GM12878 (cell line): ENCODE results near the gene SYMPK. TPM values are rescaled to one million over a fixed set of nuclear protein-coding genes. Genes with fewer than 3 reads are reported as not detected.
A peak's percentile ranks its signal among the peaks of the same experiment; 100 is the strongest.

ENCODE experiments used
- ATAC-seq: fragments of 200-7000 bp; cut with Tn5 transposase; 3 replicates; pipeline ENCODE4 v1.9.1; 2020; ENCODE audit warnings: mild to moderate bottlenecking, moderate library complexity
- BruUV-seq: library from RNA; stranded (reverse); fragments of 400-500 nt; replicated peaks from 2 replicates; lab custom pipeline; 2021; lab: Mats Ljungman, UMichigan
- CTCF ChIA-PET: fragments of 300-600 bp; sonication (Branson Sonifier 250); formaldehyde crosslinking; extraction: SDS; loops from one replicate; lab custom pipeline; 2021; ENCODE audit warnings: inconsistent platforms; lab: Yijun Ruan, JAX
- POLR2A ChIA-PET: fragments of 350-600 bp; formaldehyde crosslinking; extraction: SDS; loops from one replicate; lab custom pipeline; 2021; ENCODE audit warnings: inconsistent platforms; lab: Charles Lee
- RAD21 ChIA-PET: fragments of 300-600 bp; sonication (Branson Sonifier 250); formaldehyde crosslinking; loops from one replicate; lab custom pipeline; 2023; ENCODE audit warnings: antibody characterized with exemption; ENCODE audit not compliant: unreplicated experiment; lab: Charles Lee
- SMC1A ChIA-PET: fragments of 300-600 bp; sonication (Branson Sonifier 250); formaldehyde crosslinking; loops from one replicate; lab custom pipeline; 2023; ENCODE audit not compliant: unreplicated experiment, uncharacterized antibody; lab: Charles Lee
- DNase-seq: peaks from one replicate; pipeline ENCODE4 v3.0.0-alpha.2; 2011; ENCODE audit warnings: low read depth, low spot score
- FAIRE-seq: peaks from 3 replicates; lab custom pipeline; 2011; peaks lifted over from hg19 to GRCh38; lab: Jason Lieb, UNC
- H2AFZ ChIP-seq: 2 replicates; pipeline ENCODE4 v1.6.0; 2011; ENCODE audit warnings: low read depth, low read length, control low read depth; ENCODE audit not compliant: control insufficient read depth
- H3K27ac ChIP-seq: 2 replicates; pipeline ENCODE4 v1.5.1; 2011; ENCODE audit warnings: control low read depth; ENCODE audit not compliant: control insufficient read depth, insufficient read depth
- H3K27me3 ChIP-seq, 2 experiments: replicated peaks in 1 of 2; 2 replicates each; pipeline versions ENCODE4 v1.6.0 to v1.6.1; 2011; ENCODE audit warnings: low read length in 1 of 2; ENCODE audit not compliant: control insufficient read depth in 2 of 2, insufficient read depth in 2 of 2
- H3K36me3 ChIP-seq, 2 experiments: 2 replicates each; pipeline ENCODE4 v1.5.1; 2011; ENCODE audit warnings: low read length in 1 of 2; ENCODE audit not compliant: control insufficient read depth in 2 of 2, insufficient read depth in 2 of 2
- H3K4me1 ChIP-seq: 2 replicates; pipeline ENCODE4 v1.6.1; 2011; ENCODE audit warnings: mild to moderate bottlenecking, low read length, moderate library complexity, mixed read lengths; ENCODE audit not compliant: control insufficient read depth, insufficient read depth
- H3K4me2 ChIP-seq: 2 replicates; pipeline ENCODE4 v1.6.0; 2011; ENCODE audit warnings: control low read depth; ENCODE audit not compliant: control insufficient read depth, insufficient read depth
- H3K4me3 ChIP-seq: fragments of 200-600 bp; sonication (generic); 2 replicates; pipeline ENCODE4 v1.5.1; 2016
- H3K79me2 ChIP-seq: 2 replicates; pipeline ENCODE4 v1.6.0; 2011; ENCODE audit warnings: low read length; ENCODE audit not compliant: control insufficient read depth, insufficient read depth
- H3K9ac ChIP-seq: 2 replicates; pipeline ENCODE4 v1.8.0; 2011; ENCODE audit warnings: low read length, control low read depth, mixed read lengths; ENCODE audit not compliant: control insufficient read depth, insufficient read depth
- H3K9me3 ChIP-seq: replicated peaks from 3 replicates; pipeline ENCODE4 v1.5.1; 2011; ENCODE audit warnings: mild to moderate bottlenecking, low read length; ENCODE audit not compliant: control insufficient read depth, insufficient read depth
- H4K20me1 ChIP-seq: 2 replicates; pipeline ENCODE4 v1.6.0; 2011; ENCODE audit not compliant: control insufficient read depth, insufficient read depth
- BACH1 ChIP-seq: fragments of 450-650 bp; IDR thresholded peaks from 2 replicates; pipeline ENCODE4 v1.6.1; 2017; ENCODE audit warnings: mild to moderate bottlenecking, borderline replicate concordance
- BHLHE40 ChIP-seq, 2 experiments: fragments of 450-650 bp in 1 of 2; IDR thresholded peaks; 2 replicates each; pipeline ENCODE4 v1.6.1; 2011 to 2017; ENCODE audit warnings: low read depth in 2 of 2, borderline replicate concordance in 1 of 2, improper control_type of control experiment in 1 of 2, low read length in 1 of 2, mild to moderate bottlenecking in 1 of 2
- CBX5 ChIP-seq: sonication (generic); IDR thresholded peaks from 2 replicates; pipeline ENCODE4 v1.6.1; 2016; ENCODE audit warnings: low read depth, moderate library complexity, mild to moderate bottlenecking, inconsistent platforms
- CREB1 ChIP-seq: IDR thresholded peaks from 2 replicates; pipeline ENCODE4 v1.6.1; 2012; ENCODE audit warnings: low read depth, mild to moderate bottlenecking, inconsistent platforms
- CTCF ChIP-seq, 3 experiments: IDR thresholded peaks in 2 of 3; conservative IDR thresholded peaks in 1 of 3; 2 replicates each; pipeline ENCODE4 v1.5.1; 2011; ENCODE audit warnings: low read depth in 3 of 3, low read length in 3 of 3, mild to moderate bottlenecking in 3 of 3, control low read depth in 2 of 3, moderate library complexity in 2 of 3, inconsistent platforms in 1 of 3, mixed read lengths in 1 of 3; ENCODE audit not compliant: control insufficient read depth in 2 of 3, insufficient read depth in 1 of 3; ENCODE audit errors: extremely low read depth in 1 of 3
- EZH2 ChIP-seq: IDR thresholded peaks from 2 replicates; pipeline ENCODE4 v1.6.1; 2012; ENCODE audit warnings: low read depth, mild to moderate bottlenecking, control low read depth, inconsistent platforms, low read length, borderline replicate concordance; ENCODE audit not compliant: control insufficient read depth
- GATAD2B ChIP-seq: fragments of 450-650 bp; conservative IDR thresholded peaks from 2 replicates; pipeline ENCODE4 v1.6.1; 2017; ENCODE audit warnings: low read depth, mild to moderate bottlenecking, moderate library complexity
- IKZF1 ChIP-seq: fragments of 450-650 bp; conservative IDR thresholded peaks from 2 replicates; pipeline ENCODE4 v1.6.1; 2017; ENCODE audit warnings: antibody characterized with exemption, mild to moderate bottlenecking
- KLF5 ChIP-seq: fragments of 450-650 bp; IDR thresholded peaks from 2 replicates; pipeline ENCODE4 v1.6.1; 2014; ENCODE audit warnings: mild to moderate bottlenecking; ENCODE audit not compliant: partially characterized antibody
- MTA3 ChIP-seq: IDR thresholded peaks from 2 replicates; pipeline ENCODE4 v1.6.1; 2012; ENCODE audit warnings: low read length, inconsistent platforms, borderline replicate concordance
- NFXL1 ChIP-seq: fragments of 450-650 bp; IDR thresholded peaks from 2 replicates; pipeline ENCODE4 v1.6.1; 2017; ENCODE audit warnings: antibody characterized with exemption, mild to moderate bottlenecking, borderline replicate concordance
- POLR2A ChIP-seq: IDR thresholded peaks from 2 replicates; pipeline ENCODE4 v1.6.1; 2011; ENCODE audit warnings: low read depth, mild to moderate bottlenecking, low read length
- POLR2AphosphoS5 ChIP-seq: IDR thresholded peaks from 2 replicates; pipeline ENCODE4 v1.6.1; 2011; ENCODE audit warnings: mild to moderate bottlenecking, low read length, inconsistent platforms
- SPI1 ChIP-seq: IDR thresholded peaks from 2 replicates; pipeline ENCODE4 v1.6.1; 2011; ENCODE audit warnings: low read depth, mild to moderate bottlenecking, low read length, moderate library complexity, borderline replicate concordance; ENCODE audit not compliant: insufficient read depth
- SUPT20H ChIP-seq: IDR thresholded peaks from 2 replicates; pipeline ENCODE4 v1.6.1; 2011; ENCODE audit warnings: low read depth, mild to moderate bottlenecking, low read length, moderate library complexity, borderline replicate concordance; ENCODE audit not compliant: control insufficient read depth
- TBL1XR1 ChIP-seq: IDR thresholded peaks from 2 replicates; pipeline ENCODE4 v1.6.1; 2012; ENCODE audit warnings: low read depth, low read length, improper control_type of control experiment
- TCF7 ChIP-seq: IDR thresholded peaks from 2 replicates; pipeline ENCODE4 v1.6.1; 2014; ENCODE audit warnings: antibody characterized with exemption, borderline replicate concordance
- ZBTB33 ChIP-seq: fragments of 450-650 bp; IDR thresholded peaks from 2 replicates; pipeline ENCODE4 v1.6.1; 2017; ENCODE audit warnings: mild to moderate bottlenecking
- ZNF622 ChIP-seq: fragments of 450-650 bp; IDR thresholded peaks from 2 replicates; pipeline ENCODE4 v1.6.1; 2017; ENCODE audit warnings: mild to moderate bottlenecking, inconsistent platforms
- WGBS: methylation state at CpG from one replicate; pipeline ENCODE4 v1.1.6; 2016; ENCODE audit warnings: low lambda C conversion rate; ENCODE audit not compliant: insufficient replicate concordance, insufficient coverage; ENCODE audit errors: missing lambda C conversion rate; 5-methylcytosine and 5-hydroxymethylcytosine counted together
- in situ Hi-C: fragments of 300-500 bp; cut with MboI; formaldehyde crosslinking; loops from 9 replicates; pipeline ENCODE4 v1.14.3; 2018; ENCODE audit warnings: mixed read lengths
- intact Hi-C: fragments of 100-400 bp; cut with micrococcal nuclease; formaldehyde crosslinking; loops from one replicate; pipeline ENCODE4 v1.14.2; 2022; ENCODE audit not compliant: unreplicated experiment
- polyA plus RNA-seq, 11 experiments: library from polyadenylated mRNA; depleted of rRNA in 4 of 11; unstranded in 6 of 11; stranded (reverse) in 5 of 11; fragments of >200 nt; fragmentation: Nextera tagmentation in 4 of 11; fragmentation: Illumina TruSeq in 1 of 11; extraction: Ambion mirVana in 4 of 11; extraction: Trizol in 1 of 11; gene quantifications; 1 replicate in 1 of 11; 2 replicates in 10 of 11; pipeline versions ENCODE4 v1.2.1 to v1.2.3, GENCODE V29; 2011 to 2016; ENCODE audit warnings: inconsistent platforms in 2 of 11, missing spikeins in 2 of 11, low read depth in 1 of 11
- total RNA-seq, 4 experiments: library from RNA; depleted of rRNA in 3 of 4; stranded (reverse); fragments of >200 nt in 3 of 4; fragmentation: Illumina TruSeq in 1 of 4; extraction: Trizol in 1 of 4; gene quantifications; 2 replicates each; pipeline versions ENCODE4 v1.2.1 to v1.2.3, GENCODE V29; 2013 to 2021

The SYMPK gene
- total and polyA plus RNA-seq, 10 of the 15 experiments (the other 5 are each of a cell fraction or from before 2014, with no cell fraction given), result 0.49 to 109 (median 42.5) TPM

- 41% methylated on average over 51 of the region's 69 CpGs for whole genome bisulfite sequencing
- DNase-seq (no peak), FAIRE-seq (no peak), ATAC-seq (no peak)
- H3K4me3 ChIP-seq, result peak overlapping the region; percentile 98
- H3K27ac ChIP-seq, result no peak overlapping the region
- peaks cover 10% of the 10 kb centered on the region for H3K4me1 ChIP-seq
- H4K20me1 ChIP-seq, result no peaks in the 10 kb centered on the region
- H3K36me3 ChIP-seq, result no peaks in the 10 kb centered on the region; a peak in 2 of 4 replicates
- intact Hi-C loops, result loop anchor here (5.0 kb wide), 1 partner anchor 84 kb away; the partner anchor contains the start of gene RSPH6A
- POLR2A ChIA-PET, result interaction anchor here (0.9 to 3.7 kb wide), 5 partner anchors 9 to 94 kb away, joined by 4 to 23 read pairs (median 5); partner anchors contain the start of genes CCDC61, FOXA3 and SYMPK
- SMC1A ChIA-PET, result interaction anchor here (0.6 to 1.9 kb wide), 3 partner anchors 16 to 794 kb away, joined by 3 to 9 read pairs (median 3); partner anchors contain the start of genes CCDC61 and IRF2BP1
- peak overlapping the region; percentile 73 for H3K4me2 ChIP-seq
- peaks cover 8% of the 10 kb centered on the region for H3K79me2 ChIP-seq
- no TSS peak for BruUV-seq
- no peaks in the 10 kb centered on the region for H3K9me3 ChIP-seq
- no peak overlapping the region for H2AFZ ChIP-seq
- CTCF ChIA-PET, result interaction anchor here (1.8 to 3.6 kb wide), 3 partner anchors 15 to 37 kb away, joined by 9 to 28 read pairs (median 18); partner anchors contain the start of genes FOXA3, IRF2BP1 and SYMPK
- in situ Hi-C loops, result no loop called here
- no peaks in the 10 kb centered on the region for H3K27me3 ChIP-seq
- H3K9ac ChIP-seq, result no peak overlapping the region
- RAD21 ChIA-PET, result interaction anchor here (0.9 to 2.3 kb wide), 6 partner anchors 15 to 84 kb away, joined by 3 to 26 read pairs (median 4); partner anchors contain the start of genes FOXA3, IRF2BP1 and SYMPK
- TF ChIP-seq TCF7 (no peak), POLR2A (0 out of 2 replicates have a peak, but pooled peaks have one; percentile 32), SPI1 (no peak), KLF5 (no peak), EZH2 (no peak), CREB1 (no peak), TBL1XR1 (no peak), IKZF1 (peak; percentile 69), BHLHE40 (IDR thresholded peaks at IDR 0.05; ENCODE audit: borderline replicate concordance in 1 of 2, low read depth in 2 of 2, low read length in 1 of 2) (0 out of 4 replicates have a peak, but pooled peaks of 1 of the 2 experiments have one; percentile 37), CTCF (IDR thresholded peaks at IDR 0.05 in 2 of 3, conservative IDR thresholded peaks at IDR 0.05 in 1 of 3; ENCODE audit: control insufficient read depth in 2 of 3, extremely low read depth in 1 of 3, insufficient read depth in 1 of 3, low read depth in 3 of 3, low read length in 3 of 3) (no peak), POLR2AphosphoS5 (no peak), MTA3 (no peak), BACH1 (0 out of 2 replicates have a peak, but pooled peaks have one; percentile 14), SUPT20H (no peak), CBX5 (no peak), ZBTB33 (peak; percentile 54; the same call in 1 of the 2 replicates), GATAD2B (0 out of 2 replicates have a peak, but pooled peaks have one; percentile 62), NFXL1 (no peak), ZNF622 (no peak)
Measured at GRCh38 chr19:45901432-45901911, 38.5 kb upstream of the SYMPK start.
